ENCODE results near the gene MEF2D.

MEF2D gene

DNA sequence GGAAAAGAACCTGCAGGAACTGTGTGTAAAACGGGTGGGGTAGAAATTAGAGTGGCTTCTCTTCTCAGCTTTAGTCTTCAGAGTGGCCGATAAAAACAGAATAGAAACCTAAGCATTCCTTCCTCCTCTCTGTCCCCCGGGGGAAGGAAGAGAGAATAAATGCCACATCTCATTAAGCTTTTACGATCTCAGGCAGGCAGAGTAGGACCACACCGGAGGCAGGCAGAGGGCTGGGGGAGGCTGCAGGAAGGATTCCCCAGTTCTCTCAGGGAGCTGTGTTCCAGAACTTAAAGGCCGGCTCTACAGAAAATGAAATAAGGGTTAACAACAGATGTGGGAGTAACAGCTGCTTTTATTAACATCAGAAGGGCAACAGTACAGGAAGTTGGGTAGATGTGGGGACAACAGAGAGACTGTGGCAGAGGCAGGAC lies 24.5 kb upstream of the MEF2D start:
- TF ChIP-seq, protein P1, sequence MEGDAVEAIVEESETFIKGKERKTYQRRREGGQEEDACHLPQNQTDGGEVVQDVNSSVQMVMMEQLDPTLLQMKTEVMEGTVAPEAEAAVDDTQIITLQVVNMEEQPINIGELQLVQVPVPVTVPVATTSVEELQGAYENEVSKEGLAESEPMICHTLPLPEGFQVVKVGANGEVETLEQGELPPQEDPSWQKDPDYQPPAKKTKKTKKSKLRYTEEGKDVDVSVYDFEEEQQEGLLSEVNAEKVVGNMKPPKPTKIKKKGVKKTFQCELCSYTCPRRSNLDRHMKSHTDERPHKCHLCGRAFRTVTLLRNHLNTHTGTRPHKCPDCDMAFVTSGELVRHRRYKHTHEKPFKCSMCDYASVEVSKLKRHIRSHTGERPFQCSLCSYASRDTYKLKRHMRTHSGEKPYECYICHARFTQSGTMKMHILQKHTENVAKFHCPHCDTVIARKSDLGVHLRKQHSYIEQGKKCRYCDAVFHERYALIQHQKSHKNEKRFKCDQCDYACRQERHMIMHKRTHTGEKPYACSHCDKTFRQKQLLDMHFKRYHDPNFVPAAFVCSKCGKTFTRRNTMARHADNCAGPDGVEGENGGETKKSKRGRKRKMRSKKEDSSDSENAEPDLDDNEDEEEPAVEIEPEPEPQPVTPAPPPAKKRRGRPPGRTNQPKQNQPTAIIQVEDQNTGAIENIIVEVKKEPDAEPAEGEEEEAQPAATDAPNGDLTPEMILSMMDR (IDR thresholded peaks at IDR 0.05; ENCODE audit: low read depth, low read length), result no peak
- H3K4me3 ChIP-seq (ENCODE audit: low read depth, low read length), result no peak overlapping the region

DNA sequence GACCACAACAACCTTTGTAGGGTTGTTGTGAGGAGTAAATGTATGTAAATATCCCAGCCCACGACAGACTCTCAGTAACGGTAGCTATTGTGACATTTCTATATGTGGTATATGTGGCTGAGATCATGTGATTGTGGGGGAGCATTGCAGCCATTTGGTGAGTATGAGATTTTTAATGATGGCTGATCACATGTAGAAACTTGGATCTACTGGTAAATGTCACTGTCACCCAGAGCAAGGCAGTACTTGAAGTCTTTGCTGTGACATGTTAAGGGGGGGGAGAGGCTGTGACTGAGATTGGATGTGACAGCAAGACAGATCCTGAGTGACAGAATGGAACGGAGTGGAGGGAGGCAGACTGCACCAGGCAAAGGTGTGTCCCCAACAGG lies 23.9 kb upstream of the MEF2D start:
- TF ChIP-seq, protein P1 (IDR thresholded peaks at IDR 0.05; ENCODE audit: low read depth, low read length), result no peak
- no peak overlapping the region for H3K4me3 ChIP-seq (ENCODE audit: low read depth, low read length)

DNA sequence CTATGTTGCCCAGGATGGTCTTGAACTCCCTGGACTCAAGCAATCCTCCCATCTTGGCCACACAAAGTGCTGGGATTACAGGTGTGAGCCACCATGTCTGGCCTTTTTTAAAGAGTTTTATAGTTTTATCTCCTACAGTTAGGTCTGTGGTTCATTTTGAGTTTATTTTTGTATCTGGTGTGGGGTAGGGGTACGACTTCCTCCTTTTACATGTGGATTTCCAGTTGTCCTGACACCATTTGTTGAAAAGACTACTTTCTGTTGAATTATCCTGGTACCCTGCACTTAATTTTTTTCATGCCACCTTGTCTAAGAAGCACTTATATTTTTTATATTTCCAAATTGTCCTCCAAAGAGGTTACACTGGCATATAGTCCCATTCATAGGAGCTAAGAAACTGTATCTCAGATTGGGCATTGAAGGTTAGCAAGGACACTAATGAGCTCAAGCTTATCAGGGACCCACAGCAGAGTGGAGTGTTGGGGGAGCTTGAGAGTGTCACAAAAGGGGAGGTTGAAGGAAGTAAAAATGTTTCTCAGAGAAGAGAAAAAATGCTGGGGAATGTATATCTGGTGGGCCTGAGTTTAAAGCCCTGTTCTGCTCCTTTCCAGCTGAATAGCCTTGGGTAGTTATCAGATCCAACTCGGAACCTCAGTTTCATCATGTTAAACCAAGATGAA lies 23.4 kb upstream of the MEF2D start:
- TF ChIP-seq, protein P1 (IDR thresholded peaks at IDR 0.05; ENCODE audit: low read depth, low read length), result no peak
- H3K4me3 ChIP-seq (ENCODE audit: low read depth, low read length), result no peak overlapping the region

DNA sequence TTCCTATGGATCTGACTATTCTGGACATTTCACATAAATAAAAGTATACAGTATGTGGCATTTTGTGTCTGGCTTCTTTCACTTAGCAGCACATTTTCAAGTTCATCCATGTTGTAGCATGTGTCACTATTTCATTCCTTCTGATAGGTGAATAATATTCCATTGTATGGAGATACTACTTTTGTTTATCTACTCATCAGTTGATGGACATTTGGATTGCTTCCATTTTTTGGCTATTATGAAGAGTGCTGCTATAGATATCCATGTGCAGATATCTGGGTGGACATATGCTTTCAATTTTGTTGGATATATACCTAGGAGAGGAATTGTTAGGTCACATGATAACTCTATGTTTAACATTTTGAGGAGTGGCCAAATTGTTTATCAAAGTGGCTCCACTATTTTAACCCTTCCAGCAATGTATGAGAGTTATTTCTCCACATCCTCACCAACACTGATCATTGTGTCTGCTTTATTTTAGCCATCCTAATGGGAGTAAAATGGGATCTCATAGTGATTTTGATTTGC lies 21.9 kb upstream of the MEF2D start:
- H3K4me3 ChIP-seq (ENCODE audit: low read depth, low read length), result no peak overlapping the region
- TF ChIP-seq, protein P1 (IDR thresholded peaks at IDR 0.05; ENCODE audit: low read depth, low read length), result no peak

DNA sequence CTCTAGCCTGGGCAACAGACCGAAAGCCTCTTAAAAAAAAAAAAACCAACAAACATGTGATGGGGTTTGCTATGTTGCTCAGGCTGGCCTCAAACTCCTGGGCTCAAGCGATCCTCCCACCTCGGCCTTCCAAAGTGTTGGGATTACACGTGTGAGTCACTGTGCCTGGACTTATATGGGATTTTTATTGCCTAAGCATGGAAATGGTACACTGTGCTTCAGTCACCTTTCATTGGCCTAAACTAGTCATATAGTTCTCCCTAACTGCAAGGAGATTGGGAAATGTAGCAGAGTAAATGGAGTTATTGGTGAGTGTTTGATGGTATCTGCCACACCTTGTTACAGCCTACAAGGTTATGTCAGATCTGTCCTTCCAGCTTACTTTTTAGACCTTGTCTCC lies 17.2 kb upstream of the MEF2D start:
- TF ChIP-seq, protein P1 (IDR thresholded peaks at IDR 0.05; ENCODE audit: low read depth, low read length), result no peak
- H3K4me3 ChIP-seq (ENCODE audit: low read depth, low read length), result no peak overlapping the region

DNA sequence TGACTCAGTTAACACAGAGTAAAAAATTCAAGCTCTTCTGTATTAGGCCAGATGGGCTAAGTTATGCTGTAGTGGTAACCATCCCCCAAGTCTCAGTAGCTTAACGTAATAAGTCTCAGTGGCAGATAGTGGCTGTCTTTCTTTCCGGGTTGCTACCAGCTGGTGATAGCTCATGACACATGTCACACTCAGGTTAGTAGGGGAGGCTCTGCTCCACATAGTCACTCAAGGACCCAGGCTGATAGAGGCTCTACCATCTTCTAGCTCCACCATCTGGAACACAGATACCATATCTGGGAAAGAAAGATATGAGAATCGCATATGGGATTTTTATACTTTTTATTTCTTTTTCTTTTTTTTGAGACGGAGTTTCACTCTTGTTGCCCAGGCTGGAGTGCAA lies 16.2 kb upstream of the MEF2D start:
- TF ChIP-seq, protein P1 (IDR thresholded peaks at IDR 0.05; ENCODE audit: low read depth, low read length), result no peak
- no peak overlapping the region for H3K4me3 ChIP-seq (ENCODE audit: low read depth, low read length)

DNA sequence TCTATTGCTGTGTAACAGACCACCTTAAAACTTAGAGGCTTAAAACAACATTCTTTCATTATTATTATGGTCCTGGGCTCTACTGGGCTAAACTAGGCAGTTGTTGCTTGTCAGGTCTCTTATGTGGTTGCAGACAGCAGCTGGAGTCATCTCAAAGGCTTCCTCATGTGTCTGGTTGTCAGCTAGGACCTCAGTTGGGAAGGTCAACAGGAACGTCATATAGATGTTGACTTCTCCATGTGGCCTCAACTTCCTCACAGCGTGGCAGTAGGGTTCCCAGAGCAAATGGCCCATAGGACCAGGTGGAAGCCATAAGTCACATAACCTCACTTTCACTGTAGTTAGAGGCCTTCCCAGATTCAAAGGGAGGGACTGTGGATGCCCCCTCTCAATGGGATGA lies 15.4 kb upstream of the MEF2D start:
- no peak overlapping the region for H3K4me3 ChIP-seq (ENCODE audit: low read depth, low read length)
- TF ChIP-seq, protein P1 (IDR thresholded peaks at IDR 0.05; ENCODE audit: low read depth, low read length), result no peak

All from WI38 (cell line).